AG09309 (cell line): ENCODE data around the gene STIM1.
"Not testable (repeated sequence)": the region's sequence is repeated elsewhere in the genome, so short reads cannot be mapped to it uniquely, and the experiment has no call there.

ENCODE experiments used
- DNase-seq: peaks from one replicate; pipeline ENCODE4 v3.0.0-alpha.2; 2010; ENCODE audit warnings: low read depth
- H3K4me3 ChIP-seq: 2 replicates; pipeline ENCODE4 v1.5.1; 2011; ENCODE audit warnings: mild to moderate bottlenecking, low read depth, low read length, moderate library complexity; ENCODE audit not compliant: control insufficient read depth
- CTCF ChIP-seq: IDR thresholded peaks from 2 replicates; pipeline ENCODE4 v1.5.1; 2011; ENCODE audit warnings: mild to moderate bottlenecking, low read depth, low read length, inconsistent platforms; ENCODE audit not compliant: insufficient read depth, control insufficient read depth; ENCODE audit errors: missing control alignments

Gene STIM1

GRCh38 chr11:4041731-4042391, 186.4 kb downstream of the STIM1 start:
- no peak for DNase-seq
- H3K4me3 ChIP-seq, result no peak overlapping the region
- TF ChIP-seq CTCF, result no peak

- DNase-seq, result no peak
- no peak overlapping the region for H3K4me3 ChIP-seq
- no peak for TF ChIP-seq CTCF
Observed at GRCh38 chr11:4044976-4045646, 189.6 kb downstream of the STIM1 start.

- TF ChIP-seq CTCF, result no peak
- DNase-seq, result no peak
- H3K4me3 ChIP-seq, result no peak overlapping the region
Observed at GRCh38 chr11:4048340-4048739, 192.9 kb downstream of the STIM1 start.

- no peak for TF ChIP-seq CTCF
- no peak for DNase-seq
- no peak overlapping the region for H3K4me3 ChIP-seq
Observed at GRCh38 chr11:4049006-4049405, 193.5 kb downstream of the STIM1 start.

GRCh38 chr11:4050138-4050537, 194.7 kb downstream of the STIM1 start:
- no peak overlapping the region for H3K4me3 ChIP-seq
- TF ChIP-seq CTCF, result no peak
- DNase-seq, result no peak

- DNase-seq, H3K4me3 ChIP-seq: not testable (repeated sequence)
Observed at GRCh38 chr11:4053200-4053599, 197.7 kb downstream of the STIM1 start.

- no peak for TF ChIP-seq CTCF
- no peak overlapping the region for H3K4me3 ChIP-seq
- no peak for DNase-seq
Observed at GRCh38 chr11:4054643-4055042, 199.2 kb downstream of the STIM1 start.
